ENCODE data around the gene NCBP3.
"Not testable (repeated sequence)": the region's sequence is repeated elsewhere in the genome, so short reads cannot be mapped to it uniquely, and the experiment has no call there.

The NCBP3 gene

GRCh38 chr17:3861761-3862681 lies 16.0 kb upstream of the NCBP3 start:
- Histone ChIP-seq H3K4me1 (ENCODE audit: control insufficient read depth, insufficient read depth, low read length) (no peaks in the 10 kb centered on the region), H3K36me3 (ENCODE audit: control insufficient read depth, insufficient read depth, low read length) (peaks cover 13% of the 10 kb centered on the region), H3K4me3 (ENCODE audit: low read depth, low read length) (no peak overlapping the region), H3K27ac (ENCODE audit: low read depth, low read length) (no peak overlapping the region), H3K9ac (ENCODE audit: low read depth, low read length) (no peak overlapping the region), H3K27me3 (ENCODE audit: control insufficient read depth, insufficient read depth, low read length) (no peaks in the 10 kb centered on the region), H3K9me3 (ENCODE audit: control insufficient read depth, insufficient read depth, low read length) (no peaks in the 10 kb centered on the region)

GRCh38 chr17:3860939-3861700 lies 15.1 kb upstream of the NCBP3 start:
- H3K36me3 ChIP-seq (ENCODE audit: control insufficient read depth, insufficient read depth, low read length) = peaks cover 13% of the 10 kb centered on the region
- no peaks in the 10 kb centered on the region for H3K9me3 ChIP-seq (ENCODE audit: control insufficient read depth, insufficient read depth, low read length)
- H3K4me1 ChIP-seq (ENCODE audit: control insufficient read depth, insufficient read depth, low read length) = no peaks in the 10 kb centered on the region
- no peak overlapping the region for H3K9ac ChIP-seq (ENCODE audit: low read depth, low read length)
- no peak overlapping the region for H3K4me3 ChIP-seq (ENCODE audit: low read depth, low read length)
- H3K27ac ChIP-seq (ENCODE audit: low read depth, low read length) = no peak overlapping the region
- H3K27me3 ChIP-seq (ENCODE audit: control insufficient read depth, insufficient read depth, low read length) = no peaks in the 10 kb centered on the region

GRCh38 chr17:3859940-3860339 lies 13.9 kb upstream of the NCBP3 start:
- Histone ChIP-seq H3K4me1 (ENCODE audit: control insufficient read depth, insufficient read depth, low read length) (no peaks in the 10 kb centered on the region), H3K4me3 (ENCODE audit: low read depth, low read length) (no peak overlapping the region), H3K27me3 (ENCODE audit: control insufficient read depth, insufficient read depth, low read length) (no peaks in the 10 kb centered on the region), H3K9me3 (ENCODE audit: control insufficient read depth, insufficient read depth, low read length) (no peaks in the 10 kb centered on the region), H3K36me3 (ENCODE audit: control insufficient read depth, insufficient read depth, low read length) (peaks cover 13% of the 10 kb centered on the region), H3K27ac (ENCODE audit: low read depth, low read length) (no peak overlapping the region), H3K9ac (ENCODE audit: low read depth, low read length) (no peak overlapping the region)

- Histone ChIP-seq H3K36me3 (ENCODE audit: control insufficient read depth, insufficient read depth, low read length) (peaks cover 13% of the 10 kb centered on the region), H3K4me3 (ENCODE audit: low read depth, low read length) (no peak overlapping the region), H3K9ac (ENCODE audit: low read depth, low read length) (no peak overlapping the region), H3K9me3 (ENCODE audit: control insufficient read depth, insufficient read depth, low read length) (no peaks in the 10 kb centered on the region), H3K27me3 (ENCODE audit: control insufficient read depth, insufficient read depth, low read length) (no peaks in the 10 kb centered on the region), H3K4me1 (ENCODE audit: control insufficient read depth, insufficient read depth, low read length) (no peaks in the 10 kb centered on the region), H3K27ac (ENCODE audit: low read depth, low read length) (no peak overlapping the region)
These were observed 11.4 kb upstream of the NCBP3 start for GRCh38 chr17:3857261-3858105.

GRCh38 chr17:3854204-3854603 lies 8.2 kb upstream of the NCBP3 start:
- H3K4me3 ChIP-seq (ENCODE audit: low read depth, low read length); H3K4me1 ChIP-seq (ENCODE audit: control insufficient read depth, insufficient read depth, low read length); H3K9ac ChIP-seq (ENCODE audit: low read depth, low read length); H3K27me3 ChIP-seq (ENCODE audit: control insufficient read depth, insufficient read depth, low read length); H3K36me3 ChIP-seq (ENCODE audit: control insufficient read depth, insufficient read depth, low read length); H3K9me3 ChIP-seq (ENCODE audit: control insufficient read depth, insufficient read depth, low read length); H3K27ac ChIP-seq (ENCODE audit: low read depth, low read length): not testable (repeated sequence)

- H3K36me3 ChIP-seq (ENCODE audit: control insufficient read depth, insufficient read depth, low read length) = no peaks in the 10 kb centered on the region
- no peak overlapping the region for H3K4me3 ChIP-seq (ENCODE audit: low read depth, low read length)
- H3K4me1 ChIP-seq (ENCODE audit: control insufficient read depth, insufficient read depth, low read length) = no peaks in the 10 kb centered on the region
- no peaks in the 10 kb centered on the region for H3K9me3 ChIP-seq (ENCODE audit: control insufficient read depth, insufficient read depth, low read length)
- no peak overlapping the region for H3K27ac ChIP-seq (ENCODE audit: low read depth, low read length)
- H3K27me3 ChIP-seq (ENCODE audit: control insufficient read depth, insufficient read depth, low read length) = no peaks in the 10 kb centered on the region
- H3K9ac ChIP-seq (ENCODE audit: low read depth, low read length) = no peak overlapping the region
These were observed 6.5 kb upstream of the NCBP3 start for GRCh38 chr17:3852561-3852960.

GRCh38 chr17:3851461-3852100 lies 5.5 kb upstream of the NCBP3 start:
- Histone ChIP-seq H3K9ac (ENCODE audit: low read depth, low read length) (no peak overlapping the region), H3K4me1 (ENCODE audit: control insufficient read depth, insufficient read depth, low read length) (peaks cover 2% of the 10 kb centered on the region; the same call in 1 of the 2 replicates), H3K4me3 (ENCODE audit: low read depth, low read length) (no peak overlapping the region), H3K27ac (ENCODE audit: low read depth, low read length) (no peak overlapping the region), H3K36me3 (ENCODE audit: control insufficient read depth, insufficient read depth, low read length) (no peaks in the 10 kb centered on the region), H3K27me3 (ENCODE audit: control insufficient read depth, insufficient read depth, low read length) (no peaks in the 10 kb centered on the region), H3K9me3 (ENCODE audit: control insufficient read depth, insufficient read depth, low read length) (no peaks in the 10 kb centered on the region)

GRCh38 chr17:3848229-3848835 lies 2.3 kb upstream of the NCBP3 start:
- H3K36me3 ChIP-seq (ENCODE audit: control insufficient read depth, insufficient read depth, low read length) = peaks cover 5% of the 10 kb centered on the region
- no peak overlapping the region for H3K4me3 ChIP-seq (ENCODE audit: low read depth, low read length)
- no peak overlapping the region for H3K27ac ChIP-seq (ENCODE audit: low read depth, low read length)
- H3K9ac ChIP-seq (ENCODE audit: low read depth, low read length) = no peak overlapping the region
- no peaks in the 10 kb centered on the region for H3K27me3 ChIP-seq (ENCODE audit: control insufficient read depth, insufficient read depth, low read length)
- no peaks in the 10 kb centered on the region for H3K9me3 ChIP-seq (ENCODE audit: control insufficient read depth, insufficient read depth, low read length)
- H3K4me1 ChIP-seq (ENCODE audit: control insufficient read depth, insufficient read depth, low read length) = peaks cover 8% of the 10 kb centered on the region; the same call in 1 of the 2 replicates

- H3K4me1 ChIP-seq (ENCODE audit: control insufficient read depth, insufficient read depth, low read length) = peaks cover 8% of the 10 kb centered on the region; the same call in 1 of the 2 replicates
These were observed 1.2 kb upstream of the NCBP3 start for GRCh38 chr17:3847165-3847670.

More at GRCh38 chr17:3847165-3847670, 1.2 kb upstream of the NCBP3 start:
- H3K27ac ChIP-seq (ENCODE audit: low read depth, low read length) = no peak overlapping the region
- H3K9me3 ChIP-seq (ENCODE audit: control insufficient read depth, insufficient read depth, low read length) = no peaks in the 10 kb centered on the region
- H3K9ac ChIP-seq (ENCODE audit: low read depth, low read length) = no peak overlapping the region
- H3K36me3 ChIP-seq (ENCODE audit: control insufficient read depth, insufficient read depth, low read length) = peaks cover 16% of the 10 kb centered on the region
- no peaks in the 10 kb centered on the region for H3K27me3 ChIP-seq (ENCODE audit: control insufficient read depth, insufficient read depth, low read length)
- no peak overlapping the region for H3K4me3 ChIP-seq (ENCODE audit: low read depth, low read length)

Measured in HUES48 (cell line).